GM12801 (cell line): Measurements from ENCODE around the gene BICRAL.

Source experiments
- CTCF ChIP-seq: IDR thresholded peaks from one replicate; pipeline ENCODE4 v1.5.1; 2011; ENCODE audit warnings: control low read depth; ENCODE audit not compliant: insufficient read length; ENCODE audit errors: extremely low read depth

BICRAL gene

GRCh38 chr6:42781796-42782688 is at the start of gene BICRAL:
TSS of gene BICRAL (plus strand) at chr6:42782052. CDS start at chr6:42822023, 39,971 bp downstream.
- TF ChIP-seq CTCF: no peak

GRCh38 chr6:42735976-42736375 is 45.9 kb upstream of the BICRAL start:
- no peak for TF ChIP-seq CTCF

- no peak for TF ChIP-seq CTCF
Observed at GRCh38 chr6:42740725-42741124, 41.1 kb upstream of the BICRAL start.

GRCh38 chr6:42742116-42742894 is 39.5 kb upstream of the BICRAL start:
- no peak for TF ChIP-seq CTCF

- TF ChIP-seq CTCF: no peak
Observed at GRCh38 chr6:42744351-42744893, 37.4 kb upstream of the BICRAL start.

- no peak for TF ChIP-seq CTCF
Observed at GRCh38 chr6:42745083-42745639, 36.7 kb upstream of the BICRAL start.
